ENCODE measurements around the gene DNAAF1. TPM values are rescaled to one million over a fixed set of nuclear protein-coding genes. Genes with fewer than 3 reads are reported as not detected.
A peak's percentile ranks its signal among the peaks of the same experiment; 100 is the strongest.
"Not testable (repeated sequence)": the region's sequence is repeated elsewhere in the genome, so short reads cannot be mapped to it uniquely, and the experiment has no call there.

Gene DNAAF1
- total and polyA plus RNA-seq, 2 of the 8 experiments (the other 6 are each of a cell fraction or from before 2014, with no cell fraction given) = 0.09 to 0.15 TPM

DNA sequence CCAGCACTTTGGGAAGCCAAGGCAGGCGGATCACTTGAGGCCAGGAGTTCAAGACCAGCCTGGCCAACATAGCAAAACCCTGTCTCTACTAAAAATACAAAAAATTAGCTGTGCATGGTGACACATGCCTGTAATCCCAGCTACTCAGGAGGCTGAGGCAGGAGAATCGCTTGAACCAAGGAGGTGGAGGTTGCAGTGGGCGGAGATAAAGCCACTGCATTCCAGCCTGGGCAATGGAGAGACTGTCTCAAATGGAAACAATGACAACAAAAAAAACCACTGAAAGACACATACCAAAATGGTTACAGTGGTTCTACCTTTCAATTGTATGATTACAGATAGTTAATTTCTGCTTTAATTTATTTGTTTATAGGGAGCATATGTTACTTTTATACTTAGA lies 33.2 kb upstream of the DNAAF1 start:
- H4K8ac ChIP-seq (ENCODE audit: extremely low read depth, insufficient read depth, low read length); DNase-seq (ENCODE audit: low read depth in 1 of 2, low spot score in 2 of 2); H2BK5ac ChIP-seq (ENCODE audit: low read depth, low read length); H3K27me3 ChIP-seq (replicated peaks in 1 of 4; ENCODE audit: control insufficient read depth in 3 of 4, extremely low read depth in 1 of 4, insufficient read depth in 3 of 4, low read length in 3 of 4); H3K4me1 ChIP-seq (replicated peaks in 1 of 4; ENCODE audit: control insufficient read depth in 3 of 4, insufficient read depth in 4 of 4, low read length in 3 of 4); H3K4me2 ChIP-seq (ENCODE audit: insufficient read depth in 1 of 2, low read depth in 2 of 2, low read length in 2 of 2); H2BK15ac ChIP-seq (ENCODE audit: low read length); H2AFZ ChIP-seq (ENCODE audit: low read length); H2AK5ac ChIP-seq (ENCODE audit: low read depth, low read length); H3K9ac ChIP-seq (replicated peaks in 1 of 4; ENCODE audit: extremely low read depth in 1 of 4, low read depth in 3 of 4, low read length in 3 of 4); H4K91ac ChIP-seq (replicated peaks; ENCODE audit: insufficient read length, low read length); H3K4ac ChIP-seq (replicated peaks; ENCODE audit: insufficient read length, low read depth, low read length); POLR2A ChIA-PET (ENCODE audit: partially characterized antibody); H2BK20ac ChIP-seq (ENCODE audit: low read length); H4K5ac ChIP-seq (ENCODE audit: insufficient read length, low read depth, low read length); H3K4me3 ChIP-seq (ENCODE audit: extremely low read depth in 1 of 4, insufficient read depth in 2 of 4, low read depth in 3 of 4, low read length in 4 of 4); H3K36me3 ChIP-seq (ENCODE audit: control insufficient read depth in 2 of 4, insufficient read depth in 4 of 4, low read length in 3 of 4); H3K9me3 ChIP-seq (ENCODE audit: insufficient read depth in 2 of 2, low read depth in 1 of 2, low read length in 1 of 2); H3K18ac ChIP-seq (ENCODE audit: extremely low read depth, low read length); FAIRE-seq; H3K14ac ChIP-seq (ENCODE audit: insufficient read length); H3K27ac ChIP-seq (ENCODE audit: low read depth, low read length); H3K56ac ChIP-seq (replicated peaks; ENCODE audit: insufficient read length, low read depth, low read length); H2BK12ac ChIP-seq (ENCODE audit: low read depth, low read length); H2BK120ac ChIP-seq (replicated peaks; ENCODE audit: low read depth, low read length); H3K23me2 ChIP-seq (ENCODE audit: low read depth, low read length); H3K23ac ChIP-seq (ENCODE audit: insufficient read length): not testable (repeated sequence)
- 0 out of 2 replicates have a peak, but pooled peaks have one; percentile 13 for TF ChIP-seq TEAD4 (IDR thresholded peaks at IDR 0.05; ENCODE audit: low read depth, low read length)
- Histone ChIP-seq H3K79me2 (ENCODE audit: control insufficient read depth in 1 of 2, insufficient read depth in 2 of 2, low read length in 2 of 2) (peaks cover 7 to 89% of the 10 kb centered on the region in 2 experiments), H3K79me1 (ENCODE audit: low read depth, low read length) (peaks cover 12% of the 10 kb centered on the region), H4K20me1 (replicated peaks in 1 of 2; ENCODE audit: control insufficient read depth in 1 of 2, insufficient read depth in 2 of 2, low read length in 2 of 2) (peaks cover 8 to 13% of the 10 kb centered on the region in 2 experiments)
- 77% methylated on average over 3 of the region's 3 CpGs; no CpG with 5 or more reads in 1 of the 2 experiments for WGBS, 2 experiments (ENCODE audit: extremely low coverage in 1 of 2, insufficient coverage in 1 of 2, insufficient read length in 1 of 2, insufficient replicate concordance in 2 of 2, low coverage in 1 of 2, low lambda C conversion rate in 2 of 2, missing lambda C conversion rate in 1 of 2)
- CTCF ChIA-PET (ENCODE audit: partially characterized antibody) = interaction anchor here (0.7 to 1.1 kb wide), 2 partner anchors 21 to 30 kb away, joined by 3 read pairs; no protein-coding TSS in a partner anchor

Measured in H1 (cell line).